GM04503 (cell line): Measurements from ENCODE around the gene ARHGEF38.

ENCODE experiments used
- DNase-seq: peaks from one replicate; pipeline ENCODE4 v3.0.0-alpha.2; 2012; ENCODE audit warnings: low read depth

ARHGEF38 gene

GRCh38 chr4:105558277-105558676, 5.9 kb downstream of the ARHGEF38 start:
- DNase-seq: no peak

- no peak for DNase-seq
Observed at GRCh38 chr4:105560421-105560848, 8.0 kb downstream of the ARHGEF38 start.

- DNase-seq: no peak
Observed at GRCh38 chr4:105563352-105563751, 10.9 kb downstream of the ARHGEF38 start.

GRCh38 chr4:105568584-105568983, 16.2 kb downstream of the ARHGEF38 start:
- no peak for DNase-seq

GRCh38 chr4:105569057-105569865, 16.8 kb downstream of the ARHGEF38 start:
- no peak for DNase-seq

- no peak for DNase-seq
Observed at GRCh38 chr4:105569866-105570236, 17.4 kb downstream of the ARHGEF38 start.

GRCh38 chr4:105572296-105572695, 19.9 kb downstream of the ARHGEF38 start:
- no peak for DNase-seq

- DNase-seq: no peak
Observed at GRCh38 chr4:105586638-105587328, 34.4 kb downstream of the ARHGEF38 start.

GRCh38 chr4:105587841-105588240, 35.4 kb downstream of the ARHGEF38 start:
- DNase-seq: no peak

- no peak for DNase-seq
Observed at GRCh38 chr4:105588252-105588651, 35.8 kb downstream of the ARHGEF38 start.

- DNase-seq: no peak
Observed at GRCh38 chr4:105591573-105591972, 39.2 kb downstream of the ARHGEF38 start.

- no peak for DNase-seq
Observed at GRCh38 chr4:105594099-105595010, 41.9 kb downstream of the ARHGEF38 start.

- DNase-seq: no peak
Observed at GRCh38 chr4:105596684-105597083, 44.3 kb downstream of the ARHGEF38 start.

- no peak for DNase-seq
Observed at GRCh38 chr4:105598052-105598451, 45.6 kb downstream of the ARHGEF38 start.

GRCh38 chr4:105598787-105599186, 46.4 kb downstream of the ARHGEF38 start:
- DNase-seq: no peak

- DNase-seq: no peak
Observed at GRCh38 chr4:105599482-105599881, 47.1 kb downstream of the ARHGEF38 start.

- DNase-seq: no peak
Observed at GRCh38 chr4:105599932-105600655, 47.7 kb downstream of the ARHGEF38 start.

GRCh38 chr4:105600951-105601350, 48.5 kb downstream of the ARHGEF38 start:
- DNase-seq: no peak

GRCh38 chr4:105601406-105601805, 49.0 kb downstream of the ARHGEF38 start:
- no peak for DNase-seq

GRCh38 chr4:105603158-105603557, 50.7 kb downstream of the ARHGEF38 start:
- DNase-seq: no peak

GRCh38 chr4:105605493-105605892, 53.1 kb downstream of the ARHGEF38 start:
- peak; percentile 7 for DNase-seq

GRCh38 chr4:105607876-105608275, 55.5 kb downstream of the ARHGEF38 start:
- no peak for DNase-seq
